IMR-90 (cell line): Measurements from ENCODE around the gene ZNF384. TPM values are rescaled to one million over a fixed set of nuclear protein-coding genes. Genes with fewer than 3 reads are reported as not detected.
A peak's percentile ranks its signal among the peaks of the same experiment; 100 is the strongest.

ENCODE experiments used
- ATAC-seq: fragments of 200-7000 bp; cut with Tn5 transposase; 2 replicates; pipeline ENCODE4 v1.9.1; 2020; ENCODE audit warnings: low read depth, mild to moderate bottlenecking, moderate library complexity
- BruUV-seq: library from RNA; stranded (reverse); fragments of 400-500 nt; replicated peaks from 2 replicates; lab custom pipeline; 2021; lab: Mats Ljungman, UMichigan
- CTCF ChIA-PET: fragments of 300-600 bp; formaldehyde crosslinking; extraction: SDS; loops from one replicate; lab custom pipeline; 2021; ENCODE audit warnings: antibody characterized with exemption; lab: Yijun Ruan, JAX
- POLR2A ChIA-PET: fragments of 300-600 bp; sonication (Branson Sonifier 250); formaldehyde crosslinking; loops from one replicate; lab custom pipeline; 2022; ENCODE audit warnings: antibody characterized with exemption; ENCODE audit not compliant: unreplicated experiment; lab: Charles Lee
- DNase-seq: peaks from one replicate; pipeline ENCODE4 v3.0.0; 2013
- H2AFZ ChIP-seq: replicated peaks from 2 replicates; pipeline ENCODE3; 2013; ENCODE audit warnings: low read length, mild to moderate bottlenecking; ENCODE audit not compliant: poor library complexity
- H2AK5ac ChIP-seq: 2 replicates; pipeline ENCODE4 v1.6.1; 2013; ENCODE audit warnings: low read depth, low read length, inconsistent platforms
- H2AK9ac ChIP-seq: replicated peaks from 2 replicates; pipeline ENCODE3; 2013; ENCODE audit warnings: mild to moderate bottlenecking, low read depth, low read length, moderate library complexity; ENCODE audit not compliant: poor library complexity
- H2BK120ac ChIP-seq: 2 replicates; pipeline ENCODE4 v1.6.1; 2013; ENCODE audit warnings: low read depth, low read length, inconsistent platforms
- H2BK15ac ChIP-seq: 3 replicates; pipeline ENCODE4 v1.6.1; 2013; ENCODE audit warnings: low read depth, low read length, inconsistent platforms
- H2BK20ac ChIP-seq: 2 replicates; pipeline ENCODE4 v1.6.1; 2013; ENCODE audit warnings: low read depth, mild to moderate bottlenecking, inconsistent platforms, low read length, moderate library complexity
- H2BK5ac ChIP-seq: 2 replicates; pipeline ENCODE4 v1.6.1; 2013; ENCODE audit warnings: mild to moderate bottlenecking, low read depth, low read length, inconsistent platforms; ENCODE audit not compliant: poor library complexity, severe bottlenecking
- H3K14ac ChIP-seq: replicated peaks from 2 replicates; pipeline ENCODE4 v1.6.1; 2013; ENCODE audit warnings: low read depth, low read length, inconsistent platforms
- H3K18ac ChIP-seq: 2 replicates; pipeline ENCODE4 v1.6.1; 2013; ENCODE audit warnings: low read depth, low read length, control low read depth
- H3K23ac ChIP-seq: 2 replicates; pipeline ENCODE4 v1.6.1; 2013; ENCODE audit warnings: low read depth, low read length, inconsistent platforms
- H3K27ac ChIP-seq: 2 replicates; pipeline ENCODE4 v1.5.1; 2013; ENCODE audit warnings: mild to moderate bottlenecking, control low read depth, low read length; ENCODE audit not compliant: insufficient read depth
- H3K27me3 ChIP-seq: 2 replicates; pipeline ENCODE4 v1.6.1; 2013; ENCODE audit warnings: low read length; ENCODE audit not compliant: control insufficient read depth, insufficient read depth
- H3K36me3 ChIP-seq: 2 replicates; pipeline ENCODE4 v1.6.1; 2013; ENCODE audit warnings: low read length, mixed read lengths; ENCODE audit not compliant: control insufficient read depth, insufficient read depth
- H3K4ac ChIP-seq: 2 replicates; pipeline ENCODE4 v1.6.1; 2013; ENCODE audit warnings: low read depth, low read length, inconsistent platforms
- H3K4me1 ChIP-seq: 2 replicates; pipeline ENCODE4 v1.6.1; 2013; ENCODE audit warnings: low read length, mixed read lengths; ENCODE audit not compliant: control insufficient read depth, insufficient read depth
- H3K4me2 ChIP-seq: 2 replicates; pipeline ENCODE4 v1.6.1; 2013; ENCODE audit warnings: low read depth, mild to moderate bottlenecking, control low read depth, low read length, moderate library complexity
- H3K4me3 ChIP-seq: 2 replicates; pipeline ENCODE4 v1.5.1; 2013; ENCODE audit warnings: low read depth, mild to moderate bottlenecking, control low read depth, low read length, moderate library complexity; ENCODE audit not compliant: insufficient read depth
- H3K56ac ChIP-seq: 2 replicates; pipeline ENCODE4 v1.6.1; 2013; ENCODE audit warnings: low read length, inconsistent platforms; ENCODE audit not compliant: insufficient read depth; ENCODE audit errors: extremely low read depth
- H3K79me1 ChIP-seq, 2 experiments: 2 replicates each; pipeline ENCODE4 v1.6.1; 2013; ENCODE audit warnings: low read length in 2 of 2, inconsistent platforms in 1 of 2, low read depth in 1 of 2
- H3K9ac ChIP-seq: 2 replicates; pipeline ENCODE4 v1.6.1; 2013; ENCODE audit warnings: low read depth, low read length, control low read depth
- H3K9me1 ChIP-seq: 2 replicates; pipeline ENCODE4 v1.6.1; 2013; ENCODE audit warnings: low read length, inconsistent platforms; ENCODE audit not compliant: insufficient read depth
- H3K9me3 ChIP-seq: 2 replicates; pipeline ENCODE4 v1.6.1; 2013; ENCODE audit warnings: low read length; ENCODE audit not compliant: control insufficient read depth, insufficient read depth
- H4K20me1 ChIP-seq: 2 replicates; pipeline ENCODE4 v1.6.1; 2013; ENCODE audit warnings: low read length, inconsistent platforms; ENCODE audit not compliant: insufficient read depth
- H4K5ac ChIP-seq: 2 replicates; pipeline ENCODE4 v1.6.1; 2013; ENCODE audit warnings: mild to moderate bottlenecking, low read depth, low read length, control low read depth
- H4K8ac ChIP-seq, 2 experiments: 2 replicates each; pipeline ENCODE4 v1.6.1; 2013; ENCODE audit warnings: low read depth in 2 of 2, low read length in 2 of 2, control low read depth in 1 of 2, inconsistent platforms in 1 of 2
- H4K91ac ChIP-seq: 2 replicates; pipeline ENCODE4 v1.6.1; 2013; ENCODE audit warnings: low read depth, low read length, inconsistent platforms; ENCODE audit not compliant: insufficient read depth
- BHLHE40 ChIP-seq: fragments of 150-350 bp; IDR thresholded peaks from 2 replicates; pipeline ENCODE4 v1.6.1; 2016; ENCODE audit warnings: mild to moderate bottlenecking, low read depth, low read length
- FOS ChIP-seq: fragments of 150-350 bp; IDR thresholded peaks from 2 replicates; pipeline ENCODE4 v1.6.1; 2016; ENCODE audit warnings: low read depth, low read length
- MXI1 ChIP-seq: IDR thresholded peaks from 2 replicates; pipeline ENCODE4 v1.6.1; 2012; ENCODE audit warnings: low read depth, mild to moderate bottlenecking, low read length, moderate library complexity, borderline replicate concordance
- RAD21 ChIP-seq: IDR thresholded peaks from 2 replicates; pipeline ENCODE4 v1.6.1; 2012; ENCODE audit warnings: low read length, improper control_type of control experiment
- RCOR1 ChIP-seq: IDR thresholded peaks from 2 replicates; pipeline ENCODE4 v1.6.1; 2012; ENCODE audit warnings: mild to moderate bottlenecking, low read length, improper control_type of control experiment; ENCODE audit not compliant: insufficient replicate concordance
- WGBS, 2 experiments: methylation state at CpG; one replicate each; pipeline versions ENCODE4 v1.1.5 to v1.1.7; 2013; ENCODE audit warnings: missing lambda C conversion rate in 2 of 2; ENCODE audit not compliant: insufficient read length in 1 of 2; ENCODE audit errors: extremely low coverage in 2 of 2; 5-methylcytosine and 5-hydroxymethylcytosine counted together
- dilution Hi-C: fragments of 300-500 bp; cut with HindIII; formaldehyde crosslinking; loops from one replicate; pipeline ENCODE4 v1.14.3; 2018; ENCODE audit warnings: low sequenced_read_pairs; ENCODE audit not compliant: unreplicated experiment
- in situ Hi-C: fragments of 300-500 bp; cut with MboI; formaldehyde crosslinking; loops from 3 replicates; pipeline ENCODE4 v1.14.3; 2019; ENCODE audit warnings: low sequenced_read_pairs, inconsistent platforms, mixed read lengths
- intact Hi-C: fragments of 100-400 bp; cut with micrococcal nuclease; formaldehyde crosslinking; loops from 2 replicates; pipeline ENCODE4 v1.10.0; 2022
- polyA plus RNA-seq, 3 experiments: library from polyadenylated mRNA; depleted of rRNA; stranded (reverse); fragments of >200 nt; gene quantifications; 2 replicates each; pipeline ENCODE4 v1.2.3, GENCODE V29; 2012; ENCODE audit warnings: low replicate concordance in 1 of 3
- total RNA-seq: library from RNA; depleted of rRNA; stranded (reverse); fragments of >200 nt; gene quantifications from 2 replicates; pipeline ENCODE4 v1.2.3, GENCODE V29; 2012
- TF ChIP-seq, protein P1 (sequence below): fragments of 150-350 bp; IDR thresholded peaks from 2 replicates; pipeline ENCODE4 v1.6.1; 2016; ENCODE audit warnings: low read depth, mild to moderate bottlenecking, low read length, moderate library complexity, borderline replicate concordance

Gene ZNF384
- total and polyA plus RNA-seq, 2 of the 4 experiments (the other 2 are of a cell fraction), result 16.3 to 55.6 TPM

DNA sequence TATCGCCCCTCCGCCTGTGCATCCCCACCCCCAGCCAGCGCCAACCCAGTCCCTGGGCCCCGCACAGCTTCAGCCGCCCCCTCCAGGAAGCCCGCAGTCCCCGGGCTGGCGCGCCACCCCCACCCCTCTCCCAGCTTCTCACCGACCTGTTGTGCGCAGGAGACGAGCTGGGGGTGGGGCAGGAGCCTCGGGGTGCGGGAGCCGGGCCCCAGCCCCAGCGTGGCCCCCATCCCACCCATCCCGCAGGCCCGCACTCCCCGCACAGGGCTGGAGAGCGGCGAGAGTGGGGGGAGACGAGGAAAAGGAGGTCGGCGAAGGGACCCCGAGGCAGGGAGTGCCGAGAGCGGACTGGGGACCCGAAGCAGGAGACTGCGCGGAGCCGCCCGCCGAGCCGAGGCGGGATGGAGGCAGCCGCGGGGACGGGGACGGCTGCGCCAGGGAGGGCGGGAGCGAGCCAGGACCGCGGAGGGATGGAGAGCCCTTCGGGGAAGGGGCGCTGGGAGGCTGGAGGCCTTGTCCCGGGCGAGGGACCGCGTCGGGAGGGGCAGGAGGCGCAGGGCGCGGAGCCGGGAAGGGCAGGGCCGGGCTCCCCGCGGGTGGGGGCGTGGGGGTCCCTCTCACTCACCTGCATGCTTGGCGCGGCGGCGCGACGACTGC lies 10.9 kb upstream of the ZNF384 start:
- Histone ChIP-seq H3K36me3 (peaks cover 4% of the 10 kb centered on the region), H4K8ac (peak overlapping the region; percentile 21 to 86; a peak in 3 of 4 replicates), H3K4me1 (peaks cover 4% of the 10 kb centered on the region), H3K4me3 (peak overlapping the region; percentile 81), H4K5ac (peak overlapping the region; percentile 84), H2AK9ac (peak overlapping the region; percentile 88), H3K79me1 (peaks cover 10 to 17% of the 10 kb centered on the region in 2 experiments; a peak in 3 of 4 replicates), H3K18ac (peak overlapping the region; percentile 42), H3K23ac (peak overlapping the region; percentile 88), H2AFZ (peak overlapping the region; percentile 82), H3K56ac (no peak overlapping the region; the same call in 1 of the 2 replicates), H2BK20ac (no peak overlapping the region), H2AK5ac (peak overlapping the region; percentile 59), H3K4me2 (peak overlapping the region; percentile 91), H3K9me3 (no peaks in the 10 kb centered on the region), H3K14ac (peak overlapping the region; percentile 37; the same call in 1 of the 2 replicates), H2BK5ac (peak overlapping the region; percentile 2), H4K20me1 (no peaks in the 10 kb centered on the region), H3K9ac (peak overlapping the region; percentile 90), H2BK120ac (no peak overlapping the region), H3K9me1 (no peaks in the 10 kb centered on the region), H3K4ac (peak overlapping the region; percentile 72), H3K27me3 (peaks cover 3% of the 10 kb centered on the region; the same call in 1 of the 2 replicates), H3K27ac (peak overlapping the region; percentile 57), H2BK15ac (no peak overlapping the region), H4K91ac (peak overlapping the region; percentile 58; the same call in 1 of the 2 replicates)
- ATAC-seq, result peak; percentile 63
- CTCF ChIA-PET, result interaction anchor here (1.0 kb wide), 1 partner anchor 16 kb away, joined by 3 read pairs; no protein-coding TSS in a partner anchor
- intact Hi-C loops, result no loop called here
- TF ChIP-seq FOS, result no peak
- no peak for TF ChIP-seq RCOR1
- no peak for TF ChIP-seq BHLHE40
- TF ChIP-seq, protein P1, sequence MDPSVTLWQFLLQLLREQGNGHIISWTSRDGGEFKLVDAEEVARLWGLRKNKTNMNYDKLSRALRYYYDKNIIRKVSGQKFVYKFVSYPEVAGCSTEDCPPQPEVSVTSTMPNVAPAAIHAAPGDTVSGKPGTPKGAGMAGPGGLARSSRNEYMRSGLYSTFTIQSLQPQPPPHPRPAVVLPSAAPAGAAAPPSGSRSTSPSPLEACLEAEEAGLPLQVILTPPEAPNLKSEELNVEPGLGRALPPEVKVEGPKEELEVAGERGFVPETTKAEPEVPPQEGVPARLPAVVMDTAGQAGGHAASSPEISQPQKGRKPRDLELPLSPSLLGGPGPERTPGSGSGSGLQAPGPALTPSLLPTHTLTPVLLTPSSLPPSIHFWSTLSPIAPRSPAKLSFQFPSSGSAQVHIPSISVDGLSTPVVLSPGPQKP, result no peak
- TF ChIP-seq RAD21, result no peak
- no peak for TF ChIP-seq MXI1
- in situ Hi-C loops, result no loop called here
- DNase-seq, result no peak
- POLR2A ChIA-PET, result interaction anchor here (0.6 to 1.0 kb wide), 3 partner anchors 10 to 104 kb away, joined by 4 to 5 read pairs (median 5); no protein-coding TSS in a partner anchor
- no TSS peak for BruUV-seq
- dilution Hi-C loops, result no loop called here
- WGBS, 2 experiments, result 1% methylated on average over 21 of the region's 65 CpGs; no CpG with 5 or more reads in 1 of the 2 experiments
